CD14-positive monocyte (primary cell): ENCODE data around the gene SIM1. TPM values are rescaled to one million over a fixed set of nuclear protein-coding genes. Genes with fewer than 3 reads are reported as not detected.

ENCODE experiments used
- DNase-seq, 3 donors: peaks; one replicate each; pipeline ENCODE4 v3.0.0-alpha.2; 2011 to 2022
- H2AFZ ChIP-seq: 2 replicates; pipeline ENCODE4 v1.6.0; 2012; ENCODE audit warnings: mild to moderate bottlenecking, low read depth, low read length, inconsistent platforms; ENCODE audit not compliant: insufficient read depth, poor library complexity, severe bottlenecking
- H3K27ac ChIP-seq, 2 donors: 1 replicate in 1 of 2; 2 replicates in 1 of 2; pipeline ENCODE4 v1.5.1; 2012 to 2013; ENCODE audit warnings: low read length in 2 of 2, control low read depth in 1 of 2, inconsistent platforms in 1 of 2, low read depth in 1 of 2, mild to moderate bottlenecking in 1 of 2
- H3K27me3 ChIP-seq, 2 donors: one replicate each; pipeline versions ENCODE4 v1.6.0 to v1.6.1; 2011 to 2013; ENCODE audit warnings: low read length in 2 of 2; ENCODE audit not compliant: control insufficient read depth in 2 of 2, insufficient read depth in 2 of 2
- H3K36me3 ChIP-seq, 2 donors: replicated peaks in 1 of 2; 1 replicate in 1 of 2; 2 replicates in 1 of 2; pipeline versions ENCODE4 v1.5.1 to v1.6.1; 2012 to 2013; ENCODE audit warnings: low read length in 2 of 2, control low read depth in 1 of 2, inconsistent platforms in 1 of 2, mild to moderate bottlenecking in 1 of 2; ENCODE audit not compliant: insufficient read depth in 2 of 2, control insufficient read depth in 1 of 2
- H3K4me1 ChIP-seq, 2 donors: 1 replicate in 1 of 2; 2 replicates in 1 of 2; pipeline versions ENCODE4 v1.5.1 to v1.6.1; 2012 to 2013; ENCODE audit warnings: low read length in 2 of 2, control low read depth in 1 of 2, inconsistent platforms in 1 of 2, mild to moderate bottlenecking in 1 of 2, moderate library complexity in 1 of 2; ENCODE audit not compliant: insufficient read depth in 2 of 2, control insufficient read depth in 1 of 2
- H3K4me2 ChIP-seq: replicated peaks from 2 replicates; pipeline ENCODE3; 2012; ENCODE audit warnings: low read length, moderate library complexity, mild to moderate bottlenecking; ENCODE audit not compliant: poor library complexity, severe bottlenecking; ENCODE audit errors: extremely low read depth
- H3K4me3 ChIP-seq, 3 experiments: fragments of 200-600 bp in 1 of 3; sonication (generic) in 1 of 3; replicated peaks in 1 of 3; 1 replicate in 2 of 3; 2 replicates in 1 of 3; pipeline ENCODE4 v1.5.1; 2011 to 2013; ENCODE audit warnings: low read length in 3 of 3, mild to moderate bottlenecking in 3 of 3, control low read depth in 2 of 3, low read depth in 2 of 3, inconsistent platforms in 1 of 3, moderate library complexity in 1 of 3
- H3K79me2 ChIP-seq: 2 replicates; pipeline ENCODE4 v1.6.0; 2012; ENCODE audit warnings: mild to moderate bottlenecking, control low read depth, inconsistent platforms, low read length, moderate library complexity; ENCODE audit not compliant: insufficient read depth
- H3K9ac ChIP-seq: 2 replicates; pipeline ENCODE4 v1.6.0; 2017; ENCODE audit warnings: low read length, mild to moderate bottlenecking; ENCODE audit not compliant: insufficient read depth, poor library complexity, severe bottlenecking
- H3K9me3 ChIP-seq, 2 donors: replicated peaks in 1 of 2; 1 replicate in 1 of 2; 2 replicates in 1 of 2; pipeline versions ENCODE4 v1.5.1 to v1.6.1; 2012 to 2013; ENCODE audit warnings: low read length in 2 of 2, control low read depth in 1 of 2; ENCODE audit not compliant: control insufficient read depth in 1 of 2, insufficient read depth in 1 of 2
- H4K20me1 ChIP-seq: 2 replicates; pipeline ENCODE4 v1.6.0; 2012; ENCODE audit warnings: mild to moderate bottlenecking, low read length, control low read depth, moderate library complexity; ENCODE audit not compliant: insufficient read depth
- H3K27ac Mint-ChIP-seq, 7 donors: one replicate each; pipeline ENCODE4 v1.8.0; 2020; ENCODE audit warnings: mild to moderate bottlenecking in 7 of 7, mixed read lengths in 7 of 7, moderate library complexity in 6 of 7, inconsistent platforms in 2 of 7
- H3K27me3 Mint-ChIP-seq, 3 donors: one replicate each; pipeline ENCODE4 v1.8.0; 2021 to 2022; ENCODE audit warnings: low read depth in 3 of 3, mild to moderate bottlenecking in 3 of 3, mixed read lengths in 3 of 3, moderate library complexity in 3 of 3, inconsistent platforms in 1 of 3
- H3K36me3 Mint-ChIP-seq, 2 donors: one replicate each; pipeline ENCODE4 v1.8.0; 2020; ENCODE audit warnings: mixed read lengths in 2 of 2, inconsistent platforms in 1 of 2, mild to moderate bottlenecking in 1 of 2
- H3K4me1 Mint-ChIP-seq: one replicate; pipeline ENCODE4 v1.8.0; 2020; ENCODE audit warnings: mild to moderate bottlenecking, mixed read lengths
- H3K4me3 Mint-ChIP-seq, 2 donors: one replicate each; pipeline ENCODE4 v1.8.0; 2020; ENCODE audit warnings: mild to moderate bottlenecking in 2 of 2, mixed read lengths in 2 of 2, moderate library complexity in 1 of 2
- H3K9me3 Mint-ChIP-seq, 7 donors: one replicate each; pipeline ENCODE4 v1.8.0; 2020 to 2022; ENCODE audit warnings: mixed read lengths in 7 of 7, mild to moderate bottlenecking in 6 of 7, moderate library complexity in 6 of 7, inconsistent platforms in 2 of 7
- CTCF ChIP-seq: fragments of 200-600 bp; IDR thresholded peaks from one replicate; pipeline ENCODE4 v1.8.0; 2022; ENCODE audit warnings: antibody characterized with exemption, mild to moderate bottlenecking
- WGBS: methylation state at CpG from one replicate; pipeline ENCODE4 v1.1.5; 2013; ENCODE audit warnings: missing lambda C conversion rate; ENCODE audit not compliant: insufficient coverage; 5-methylcytosine and 5-hydroxymethylcytosine counted together
- intact Hi-C, 2 donors: fragments of 100-400 bp; cut with micrococcal nuclease; formaldehyde crosslinking; loops; one replicate each; pipeline versions ENCODE4 v1.15.0 to v1.15.1; 2023
- polyA plus RNA-seq, 3 donors: library from polyadenylated mRNA; depleted of rRNA in 1 of 3; unstranded in 2 of 3; stranded (reverse) in 1 of 3; fragments of 300-500 nt in 2 of 3; fragments of >200 nt in 1 of 3; fragmentation: Illumina TruSeq in 2 of 3; gene quantifications; 1 replicate in 2 of 3; 2 replicates in 1 of 3; pipeline ENCODE4 v1.2.3, GENCODE V29; 2012 to 2021

SIM1 gene
- polyA plus RNA-seq, 3 donors: not detected

DNA sequence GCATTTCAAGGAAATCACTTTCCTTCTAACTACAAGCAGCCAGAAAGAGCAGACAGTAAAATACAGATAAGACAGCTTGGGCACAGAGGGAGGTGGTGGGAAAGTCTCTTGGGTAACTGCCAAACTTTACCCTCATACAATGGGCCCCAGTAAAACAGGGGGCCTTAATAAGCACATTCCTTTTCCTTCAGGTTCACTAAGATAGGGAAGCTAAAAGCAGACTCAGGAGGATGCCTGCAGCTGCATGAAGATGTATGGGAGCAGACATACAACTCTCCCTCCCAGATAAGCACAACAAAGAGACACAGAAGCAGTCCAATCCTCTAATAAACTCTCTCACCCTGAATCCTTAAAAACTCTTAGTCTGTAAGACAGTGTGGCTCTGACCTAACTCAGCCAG is 49.0 kb downstream of the SIM1 start:
- Histone ChIP-seq H3K4me3 (no peak overlapping the region), H3K4me1 (no peaks in the 10 kb centered on the region), H3K27ac (no peak overlapping the region), H3K79me2 (no peaks in the 10 kb centered on the region), H3K9me3 (no peaks in the 10 kb centered on the region), H4K20me1 (no peaks in the 10 kb centered on the region), H2AFZ (no peak overlapping the region), H3K36me3 (no peaks in the 10 kb centered on the region), H3K27me3 (no peaks in the 10 kb centered on the region), H3K4me2 (no peak overlapping the region), H3K9ac (no peak overlapping the region)
- DNase-seq: no peak
- intact Hi-C loops: no loop called here
- TF ChIP-seq CTCF: no peak
- no peak overlapping the region for H3K4me3 Mint-ChIP-seq
- peaks cover 0 to 4% (median 2%) of the 10 kb centered on the region in 7 donors for H3K9me3 Mint-ChIP-seq
- H3K27ac Mint-ChIP-seq: no peak overlapping the region
- H3K4me1 Mint-ChIP-seq: no peaks in the 10 kb centered on the region
- peaks cover 2 to 3% (median 3%) of the 10 kb centered on the region in 3 donors for H3K27me3 Mint-ChIP-seq
- no peaks in the 10 kb centered on the region for H3K36me3 Mint-ChIP-seq

DNA sequence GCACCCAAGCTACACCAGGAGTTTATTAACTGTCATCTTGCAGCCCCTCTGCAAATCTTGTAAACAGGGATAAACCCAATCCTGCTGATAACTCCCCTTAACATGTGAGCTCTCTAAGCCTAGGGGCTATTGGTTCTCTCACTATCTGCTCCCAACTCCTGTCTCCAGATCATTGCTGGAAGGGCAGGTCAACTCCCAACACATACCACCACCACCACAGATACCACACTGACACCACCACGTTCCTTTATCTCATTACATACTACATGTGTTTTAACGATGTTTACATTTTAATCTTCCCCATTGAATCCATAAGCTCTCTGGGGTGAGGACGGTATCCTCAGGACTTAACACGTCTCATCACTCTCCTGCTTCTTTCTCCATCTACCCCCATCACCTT is 51.8 kb downstream of the SIM1 start:
- H3K4me3 Mint-ChIP-seq: no peak overlapping the region
- 95% methylated on average over 4 of the region's 4 CpGs for WGBS

More for the DNA sequence above, 51.8 kb downstream of the SIM1 start:
- Mint-ChIP-seq H3K36me3 (no peaks in the 10 kb centered on the region), H3K9me3 (peaks cover 0 to 4% (median 2%) of the 10 kb centered on the region in 7 donors), H3K27me3 (peaks cover 3 to 5% (median 3%) of the 10 kb centered on the region in 3 donors), H3K27ac (no peak overlapping the region), H3K4me1 (no peaks in the 10 kb centered on the region)
- H3K9ac ChIP-seq: no peak overlapping the region
- no peak for TF ChIP-seq CTCF
- no peaks in the 10 kb centered on the region for H3K4me1 ChIP-seq
- H3K79me2 ChIP-seq: no peaks in the 10 kb centered on the region
- no peaks in the 10 kb centered on the region for H3K27me3 ChIP-seq
- no peak overlapping the region for H2AFZ ChIP-seq
- no peak overlapping the region for H3K4me3 ChIP-seq
- H3K36me3 ChIP-seq: no peaks in the 10 kb centered on the region
- intact Hi-C loops: no loop called here
- H3K9me3 ChIP-seq: no peaks in the 10 kb centered on the region
- H3K4me2 ChIP-seq: no peak overlapping the region
- DNase-seq: no peak
- no peak overlapping the region for H3K27ac ChIP-seq
- no peaks in the 10 kb centered on the region for H4K20me1 ChIP-seq
